ENCODE measurements around the gene ADAMTSL1.

DNA sequence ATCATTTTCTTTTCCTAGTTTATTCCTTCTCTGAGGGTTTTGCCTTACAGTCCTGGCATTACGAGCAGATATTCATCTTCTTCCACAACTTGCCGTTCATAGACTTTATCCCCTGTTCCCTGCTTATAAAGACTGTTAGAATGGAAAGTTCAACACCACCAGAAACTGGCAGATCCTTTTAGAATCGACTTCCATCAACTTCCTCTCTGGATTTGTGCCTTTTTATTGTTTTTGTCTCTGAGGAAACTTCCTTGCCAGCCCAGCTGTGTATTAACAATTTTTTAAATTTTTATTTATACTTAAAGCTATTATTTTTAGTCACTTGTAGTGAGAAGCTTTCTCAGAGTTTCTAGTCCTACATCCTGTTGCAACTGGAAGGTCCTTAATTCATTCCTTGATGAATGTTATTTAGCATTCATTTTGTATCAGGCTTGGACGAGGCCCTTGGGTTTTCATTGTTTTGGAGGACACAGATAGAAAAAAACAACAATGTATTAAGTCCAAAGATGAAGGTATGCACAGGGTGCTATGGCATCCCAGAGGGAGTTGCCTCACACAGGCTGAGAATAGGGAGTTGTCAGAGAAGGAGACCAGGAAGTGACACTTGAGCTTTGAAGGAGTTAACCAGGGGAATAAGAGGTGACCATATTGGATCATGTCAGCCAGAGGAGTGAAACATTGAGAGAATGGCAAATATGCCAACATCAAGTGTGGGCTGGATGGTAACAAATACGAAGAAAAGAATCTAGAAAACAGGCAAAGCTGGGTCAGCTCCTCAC, 81.3 kb downstream of the ADAMTSL1 start:
- TF ChIP-seq, protein P1, sequence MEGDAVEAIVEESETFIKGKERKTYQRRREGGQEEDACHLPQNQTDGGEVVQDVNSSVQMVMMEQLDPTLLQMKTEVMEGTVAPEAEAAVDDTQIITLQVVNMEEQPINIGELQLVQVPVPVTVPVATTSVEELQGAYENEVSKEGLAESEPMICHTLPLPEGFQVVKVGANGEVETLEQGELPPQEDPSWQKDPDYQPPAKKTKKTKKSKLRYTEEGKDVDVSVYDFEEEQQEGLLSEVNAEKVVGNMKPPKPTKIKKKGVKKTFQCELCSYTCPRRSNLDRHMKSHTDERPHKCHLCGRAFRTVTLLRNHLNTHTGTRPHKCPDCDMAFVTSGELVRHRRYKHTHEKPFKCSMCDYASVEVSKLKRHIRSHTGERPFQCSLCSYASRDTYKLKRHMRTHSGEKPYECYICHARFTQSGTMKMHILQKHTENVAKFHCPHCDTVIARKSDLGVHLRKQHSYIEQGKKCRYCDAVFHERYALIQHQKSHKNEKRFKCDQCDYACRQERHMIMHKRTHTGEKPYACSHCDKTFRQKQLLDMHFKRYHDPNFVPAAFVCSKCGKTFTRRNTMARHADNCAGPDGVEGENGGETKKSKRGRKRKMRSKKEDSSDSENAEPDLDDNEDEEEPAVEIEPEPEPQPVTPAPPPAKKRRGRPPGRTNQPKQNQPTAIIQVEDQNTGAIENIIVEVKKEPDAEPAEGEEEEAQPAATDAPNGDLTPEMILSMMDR (conservative IDR thresholded peaks at IDR 0.05; ENCODE audit: low read depth in 2 of 2): no peak
- TF ChIP-seq EZH2phosphoT487 (IDR thresholded peaks at IDR 0.05; ENCODE audit: unreplicated experiment): no peak
- no peak for TF ChIP-seq REST (IDR thresholded peaks at IDR 0.05; ENCODE audit: unreplicated experiment)
- TF ChIP-seq POLR2AphosphoS5 (IDR thresholded peaks at IDR 0.05; ENCODE audit: low read depth): no peak
- TF ChIP-seq ETS1 (IDR thresholded peaks at IDR 0.05): no peak
- TF ChIP-seq EZH2 (IDR thresholded peaks at IDR 0.05; ENCODE audit: low read depth, unreplicated experiment): no peak
- TF ChIP-seq JUNB (IDR thresholded peaks at IDR 0.05; ENCODE audit: unreplicated experiment): no peak
- no peak for TF ChIP-seq CREB1 (CRISPR knock-in tag; IDR thresholded peaks at IDR 0.05; ENCODE audit: low read depth)
- no peak for TF ChIP-seq STAT1 (IDR thresholded peaks at IDR 0.05; ENCODE audit: unreplicated experiment)
- no peak for TF ChIP-seq ZNF331 (CRISPR knock-in tag; IDR thresholded peaks at IDR 0.05; ENCODE audit: low read depth)
